ENCODE results near the gene EPHA8. TPM values are rescaled to one million over a fixed set of nuclear protein-coding genes. Genes with fewer than 3 reads are reported as not detected.

Gene EPHA8
- total RNA-seq, result not detected
- long read RNA-seq, result 0 reads

DNA sequence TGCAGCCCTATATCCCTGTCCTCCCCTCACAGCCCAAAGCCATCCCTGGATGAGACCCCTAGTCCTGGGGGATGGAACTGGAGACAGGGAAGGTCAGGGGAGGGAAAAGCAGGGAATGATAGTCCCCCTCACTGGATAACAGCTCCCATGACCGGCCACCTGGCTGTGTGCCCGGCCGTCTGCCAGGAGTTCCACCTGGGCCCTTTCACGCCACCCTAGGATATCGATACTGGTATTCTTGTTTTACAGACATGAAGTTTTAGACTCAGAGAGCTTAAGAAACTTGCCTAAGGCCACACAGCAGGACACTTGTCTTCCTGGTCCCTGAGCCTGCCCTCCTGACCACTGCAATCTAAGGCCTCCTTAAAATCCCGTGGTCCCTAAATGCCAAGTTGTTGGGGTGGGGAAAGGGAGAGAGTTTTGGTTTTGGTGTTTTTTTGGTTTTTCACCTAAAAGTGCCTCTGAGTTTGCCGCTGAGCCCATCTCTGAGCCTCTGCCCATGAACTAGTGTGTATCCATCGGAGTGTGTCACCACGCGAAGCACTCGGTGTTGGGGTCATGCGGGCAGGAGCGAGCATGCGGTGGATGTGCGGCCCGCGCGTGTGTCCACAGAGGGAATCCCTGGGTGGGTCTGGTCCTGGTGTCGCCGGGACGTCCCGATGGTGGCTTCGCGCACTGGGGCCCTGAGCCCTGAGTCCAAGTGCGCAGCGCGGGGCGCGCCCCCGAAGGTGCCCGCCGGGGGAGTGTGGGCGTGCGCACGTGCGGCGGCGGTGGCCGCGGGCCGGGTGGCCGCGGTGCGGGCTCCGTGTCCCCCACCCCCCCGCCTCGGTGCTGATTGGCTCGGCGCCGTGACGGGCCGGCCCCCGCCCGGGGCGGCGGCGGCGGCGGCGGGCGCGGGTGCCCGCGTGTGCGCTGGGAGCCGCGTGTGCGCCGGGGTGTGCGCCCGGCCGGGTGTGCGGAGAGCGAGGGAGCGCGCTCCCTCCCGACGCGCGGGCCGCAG is at the start of gene EPHA8:
EPHA8 (plus strand) TSS at position 906 of the 1,000 bp plus-strand sequence. CDS start 147 bp downstream, outside the sequence.
- ATAC-seq (ENCODE audit: poor library complexity) (no peak), DNase-seq (no peak)
- intact Hi-C loops (cut with DNase I), result no loop called here

DNA sequence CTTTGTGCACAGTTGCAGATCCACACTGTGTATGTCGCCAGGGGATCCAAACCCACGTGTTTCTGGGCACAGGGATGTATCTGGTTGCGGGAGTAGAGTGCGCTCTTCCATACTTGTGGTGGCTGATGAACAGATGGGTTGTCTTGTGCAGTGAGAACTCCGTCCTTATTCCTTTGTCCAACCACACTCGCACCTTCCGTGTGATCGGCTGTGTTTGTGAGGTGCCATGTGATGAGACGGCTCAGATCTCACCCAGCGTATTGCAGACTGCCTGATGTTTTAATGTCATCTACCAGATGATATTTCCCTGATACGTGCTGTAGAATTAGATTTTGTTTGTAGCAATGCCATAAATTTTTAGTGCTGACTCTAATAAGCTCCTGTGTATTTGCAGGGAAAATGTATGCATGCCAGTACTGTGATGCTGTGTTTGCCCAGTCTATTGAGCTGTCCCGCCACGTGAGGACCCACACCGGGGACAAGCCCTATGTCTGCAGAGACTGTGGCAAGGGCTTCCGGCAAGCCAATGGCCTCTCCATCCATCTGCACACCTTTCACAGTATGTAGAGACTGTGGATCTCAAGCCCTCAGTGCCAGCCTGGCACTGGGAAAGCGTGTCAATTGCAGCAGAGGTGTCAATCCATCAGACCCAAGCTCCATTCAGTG is 46.2 kb upstream of the EPHA8 start:
- no peak for ATAC-seq (ENCODE audit: poor library complexity)
- intact Hi-C loops (cut with DNase I), result no loop called here
- DNase-seq, result no peak

DNA sequence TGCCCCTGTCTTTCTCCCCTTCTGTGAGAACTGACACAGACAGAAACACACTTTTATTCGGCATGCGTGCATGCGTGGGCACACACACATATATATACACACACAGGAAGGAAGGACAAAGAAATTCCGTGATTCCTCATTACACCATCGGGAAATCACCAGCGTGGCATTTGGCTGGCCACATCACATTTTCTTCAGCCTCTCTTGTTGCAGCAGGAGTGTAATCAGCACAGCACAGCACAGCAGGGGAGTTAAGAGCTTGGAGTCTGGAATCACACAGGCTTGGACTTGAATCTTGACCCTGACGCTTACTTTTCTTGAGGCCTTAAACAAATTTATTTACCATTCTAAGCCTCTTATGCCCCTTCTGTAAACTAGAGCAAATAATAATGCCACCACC is 45.3 kb upstream of the EPHA8 start:
- intact Hi-C loops (cut with DNase I), result no loop called here
- ATAC-seq (ENCODE audit: poor library complexity) (no peak), DNase-seq (no peak)

DNA sequence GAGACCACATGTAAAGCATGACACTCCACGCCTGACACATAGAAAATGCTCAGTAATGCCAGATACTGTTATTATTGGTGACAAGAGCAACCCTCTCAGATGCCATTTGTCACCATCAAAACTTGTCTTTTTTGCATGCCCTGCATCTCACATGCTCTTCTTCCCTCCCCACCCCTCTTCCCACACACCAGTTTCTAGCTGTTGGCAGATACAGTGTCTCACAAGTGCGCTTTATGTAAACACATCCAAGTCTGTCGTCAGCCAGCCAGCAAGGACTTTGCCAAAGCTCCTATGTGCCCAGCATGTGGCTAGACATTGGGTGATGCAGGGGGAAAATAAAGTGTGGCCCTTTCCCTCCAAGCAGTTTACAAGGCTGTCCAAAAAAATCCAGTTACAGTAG is 44.9 kb upstream of the EPHA8 start:
- DNase-seq, result no peak
- ATAC-seq (ENCODE audit: poor library complexity), result no peak
- intact Hi-C loops (cut with DNase I), result no loop called here

DNA sequence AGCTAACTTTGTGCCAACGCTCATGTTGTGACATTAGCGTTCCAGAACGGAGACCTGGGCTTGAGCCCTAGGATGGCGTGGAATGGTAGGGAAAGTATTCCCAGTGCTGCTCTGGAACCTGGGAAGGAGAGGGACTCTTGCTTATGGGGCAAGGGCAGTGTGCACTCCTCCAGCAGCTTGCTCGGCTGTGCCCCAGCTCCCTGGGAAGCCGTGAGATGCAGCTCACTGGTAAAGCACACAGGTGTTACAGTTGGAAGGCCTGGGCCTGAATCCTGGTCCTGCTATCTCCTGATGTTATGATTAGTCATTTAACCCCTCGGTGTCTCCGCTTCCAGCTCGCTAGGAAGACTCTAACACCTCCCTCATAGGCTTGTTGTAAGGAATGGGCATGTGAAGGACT is 42.4 kb upstream of the EPHA8 start:
- ATAC-seq (ENCODE audit: poor library complexity) (no peak), DNase-seq (no peak)
- intact Hi-C loops (cut with DNase I), result no loop called here

DNA sequence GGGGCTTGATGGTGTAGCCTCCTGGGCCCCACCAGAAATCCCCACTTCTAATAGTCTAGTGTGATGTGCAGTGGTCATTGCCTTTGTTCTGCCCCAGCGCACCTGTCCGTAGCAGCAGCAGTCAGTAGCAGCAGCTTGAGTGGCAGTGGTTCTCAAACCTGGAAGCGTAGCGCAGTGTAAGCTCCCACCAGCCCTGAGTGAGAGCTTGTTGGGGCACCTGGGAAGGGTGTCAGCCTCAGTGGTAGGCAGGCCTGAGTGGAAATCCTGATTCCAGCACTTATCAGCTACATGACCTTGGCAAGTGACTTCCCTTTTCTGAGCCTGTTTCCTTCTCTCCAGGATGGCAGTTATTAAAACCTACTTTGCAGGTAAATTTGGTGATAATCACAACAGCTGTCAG is 41.6 kb upstream of the EPHA8 start:
- intact Hi-C loops (cut with DNase I), result no loop called here
- no peak for ATAC-seq (ENCODE audit: poor library complexity)
- DNase-seq, result no peak

DNA sequence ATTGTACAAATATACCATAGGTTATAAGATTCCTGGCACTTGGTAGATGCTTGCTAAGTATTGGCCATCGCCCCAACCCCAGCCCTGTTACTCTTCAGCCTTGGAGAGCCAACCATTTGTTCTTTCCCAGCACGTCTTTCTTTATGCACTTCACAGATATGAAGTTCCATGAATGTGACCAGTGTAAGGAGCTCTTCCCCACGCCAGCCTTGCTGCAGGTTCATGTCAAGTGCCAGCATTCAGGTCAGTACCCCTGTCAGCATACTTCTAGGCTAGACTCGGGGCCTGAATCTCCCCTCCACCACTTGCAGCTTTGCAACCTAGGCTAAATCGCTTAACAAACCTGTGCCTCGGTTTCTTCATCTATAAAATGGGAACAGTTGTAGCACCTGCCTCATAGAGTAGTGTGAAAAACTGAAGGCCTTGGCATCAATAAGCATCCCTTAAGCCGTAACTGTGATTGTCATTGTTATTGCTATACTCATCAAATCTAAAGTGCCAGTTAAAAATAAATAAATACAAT is 41.0 kb upstream of the EPHA8 start:
- DNase-seq (no peak), ATAC-seq (ENCODE audit: poor library complexity) (no peak)
- intact Hi-C loops (cut with DNase I), result no loop called here

DNA sequence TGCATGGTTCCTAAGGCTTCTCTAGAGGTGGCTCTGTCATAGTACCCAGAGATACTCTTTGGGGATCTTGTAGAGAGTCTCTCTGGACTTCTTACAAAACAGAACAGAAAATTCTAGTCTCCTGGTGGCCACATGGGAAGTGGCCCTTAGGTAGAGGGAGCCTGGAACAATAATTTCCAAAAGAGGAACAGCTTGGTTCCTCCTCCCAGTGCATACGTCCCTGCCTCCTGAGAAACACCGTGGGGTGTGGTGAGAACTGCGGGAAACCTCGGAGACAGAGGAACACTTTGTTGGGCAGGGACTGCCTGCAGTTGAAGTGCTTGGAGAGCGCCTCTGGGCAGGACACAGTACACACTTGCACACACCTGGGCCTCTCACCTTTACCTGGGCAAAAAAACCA is 38.8 kb upstream of the EPHA8 start:
- ATAC-seq (ENCODE audit: poor library complexity), result no peak
- intact Hi-C loops (cut with DNase I), result no loop called here
- DNase-seq, result no peak

DNA sequence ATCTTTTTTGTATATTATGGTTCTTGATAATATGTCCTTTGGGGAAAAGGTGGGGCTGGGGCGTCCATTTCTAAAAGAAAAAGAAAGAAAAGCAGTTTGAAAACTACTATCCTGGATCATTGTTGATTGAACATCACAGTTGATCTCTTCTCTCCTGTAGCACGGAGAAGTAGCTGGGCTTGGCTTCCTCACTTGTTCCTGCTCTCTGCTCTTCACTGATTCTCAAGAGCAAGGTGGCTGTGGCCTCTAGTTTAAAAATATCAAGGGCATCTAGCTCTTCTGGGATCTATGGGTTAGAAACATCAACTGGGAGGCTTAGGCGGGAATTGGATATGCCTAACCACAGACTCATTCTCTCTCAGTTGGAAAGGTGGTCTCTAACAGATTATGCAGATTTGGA is 38.1 kb upstream of the EPHA8 start:
- no peak for DNase-seq
- intact Hi-C loops (cut with DNase I), result no loop called here
- no peak for ATAC-seq (ENCODE audit: poor library complexity)

DNA sequence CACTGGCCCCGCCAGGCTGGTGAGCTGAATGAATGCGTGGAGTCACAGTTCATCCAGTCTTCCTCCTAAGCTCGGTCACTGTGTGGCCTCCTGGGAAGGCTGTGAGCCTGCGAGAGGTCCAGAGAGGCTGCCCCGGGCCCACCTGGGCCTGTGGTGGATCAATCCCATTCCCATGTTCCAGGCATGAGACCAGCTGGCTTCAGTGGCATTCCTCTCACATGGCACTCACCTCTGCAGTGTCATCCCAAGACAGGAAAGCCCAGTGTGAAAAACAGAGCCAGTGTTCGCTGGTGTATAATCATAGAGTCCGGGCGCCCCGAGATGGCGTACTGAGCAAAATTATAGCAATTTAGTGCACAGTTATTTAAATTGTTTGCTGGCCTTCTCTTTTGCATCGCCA is 37.6 kb upstream of the EPHA8 start:
- ATAC-seq (ENCODE audit: poor library complexity), result no peak
- no peak for DNase-seq
- intact Hi-C loops (cut with DNase I), result no loop called here

DNA sequence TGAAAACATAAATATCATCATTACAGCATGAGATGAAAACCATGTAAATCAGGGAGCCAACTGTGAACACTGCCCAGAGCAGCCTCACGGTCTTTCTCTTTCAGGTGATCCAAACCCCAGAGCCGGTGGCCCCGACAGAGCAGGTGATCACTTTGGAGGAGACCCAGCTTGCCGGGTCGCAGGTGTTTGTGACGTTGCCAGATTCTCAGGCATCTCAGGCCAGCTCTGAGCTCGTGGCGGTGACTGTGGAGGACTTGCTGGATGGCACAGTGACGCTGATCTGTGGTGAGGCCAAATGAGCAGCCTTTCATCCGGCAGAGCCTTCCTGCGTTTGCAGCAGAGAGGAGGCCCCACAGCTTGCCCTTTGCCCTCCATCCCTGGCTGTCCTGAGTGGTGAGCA is 37.2 kb upstream of the EPHA8 start:
- ATAC-seq (ENCODE audit: poor library complexity) (no peak), DNase-seq (no peak)
- intact Hi-C loops (cut with DNase I), result no loop called here

DNA sequence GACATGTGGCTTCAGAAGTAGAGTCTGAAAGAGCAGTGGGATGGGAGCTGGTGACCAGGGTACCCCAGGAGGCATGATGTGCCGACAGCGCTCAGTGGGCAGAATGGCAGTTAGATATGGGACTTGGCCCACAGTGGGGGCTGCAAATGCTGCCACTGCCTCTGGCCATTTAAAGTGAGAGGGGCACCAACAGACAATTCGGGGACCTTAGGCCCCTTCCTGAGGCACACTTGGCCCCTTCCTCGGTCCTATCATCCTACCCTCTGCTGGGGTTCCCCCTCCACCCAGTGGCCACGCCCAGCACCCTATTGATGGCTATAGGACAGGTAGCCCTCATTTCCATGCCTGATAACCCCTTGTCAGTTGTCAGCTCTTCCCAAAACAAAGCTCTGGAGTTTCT is 36.6 kb upstream of the EPHA8 start:
- ATAC-seq (ENCODE audit: poor library complexity), result no peak

DNA sequence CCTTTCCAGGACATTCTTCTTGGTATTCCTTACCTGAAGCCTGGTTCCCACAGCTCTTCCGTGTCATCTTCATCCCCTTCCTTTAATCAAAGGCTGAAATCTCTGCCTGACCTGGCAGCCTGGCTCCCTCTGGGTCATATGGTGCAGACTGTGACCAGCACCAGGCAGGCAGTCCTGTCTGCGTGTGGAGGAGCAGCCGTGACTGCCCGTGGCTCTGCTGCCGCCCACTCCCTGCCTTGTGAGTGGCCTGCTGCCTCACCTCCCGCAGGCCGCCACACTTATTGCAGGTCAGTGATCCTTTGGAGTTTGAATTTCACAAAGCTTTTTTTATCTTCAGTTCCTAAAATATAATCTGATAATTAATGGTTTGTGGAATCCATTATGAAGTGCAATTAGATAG is 36.2 kb upstream of the EPHA8 start:
- intact Hi-C loops (cut with DNase I), result no loop called here
- ATAC-seq (ENCODE audit: poor library complexity) (no peak), DNase-seq (no peak)

More for the DNA sequence above, 36.6 kb upstream of the EPHA8 start:
- DNase-seq, result no peak
- intact Hi-C loops (cut with DNase I), result no loop called here

DNA sequence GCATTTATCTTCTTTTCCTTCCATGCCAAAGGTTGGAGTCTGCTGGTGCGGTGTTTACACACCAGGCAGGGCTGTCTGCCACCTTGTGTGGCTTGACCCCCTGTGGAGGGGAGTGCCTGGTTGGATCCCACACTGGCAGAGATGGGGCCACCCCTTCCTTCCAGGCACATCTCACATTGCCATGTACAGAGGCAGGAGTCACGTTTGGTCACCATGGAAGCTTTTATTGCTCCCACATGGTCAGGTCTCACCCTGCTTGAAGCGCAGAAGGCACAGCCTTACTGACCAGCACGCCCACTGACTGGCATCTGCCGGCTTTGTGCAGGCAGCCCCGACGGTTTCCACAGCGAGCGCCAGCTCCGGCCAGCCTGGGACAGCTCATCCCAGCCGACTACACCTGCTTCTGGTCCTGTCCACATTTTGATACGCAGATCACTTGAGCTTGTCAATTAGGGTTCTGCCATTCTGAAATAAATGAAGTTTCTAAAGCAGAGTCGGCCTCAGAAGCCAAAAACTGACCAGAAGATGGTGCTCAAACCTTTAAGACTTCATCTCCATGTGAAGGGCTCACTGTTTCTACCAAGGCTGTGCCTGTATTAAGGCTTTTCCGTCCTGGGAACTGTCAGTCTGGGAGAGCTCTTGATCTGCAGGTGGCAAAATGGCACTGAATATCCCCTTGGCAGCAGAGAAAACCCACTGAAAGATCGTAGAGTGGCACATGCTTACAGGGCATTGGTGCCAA is 35.6 kb upstream of the EPHA8 start:
- no peak for DNase-seq
- ATAC-seq (ENCODE audit: poor library complexity), result no peak
- intact Hi-C loops (cut with DNase I), result no loop called here

DNA sequence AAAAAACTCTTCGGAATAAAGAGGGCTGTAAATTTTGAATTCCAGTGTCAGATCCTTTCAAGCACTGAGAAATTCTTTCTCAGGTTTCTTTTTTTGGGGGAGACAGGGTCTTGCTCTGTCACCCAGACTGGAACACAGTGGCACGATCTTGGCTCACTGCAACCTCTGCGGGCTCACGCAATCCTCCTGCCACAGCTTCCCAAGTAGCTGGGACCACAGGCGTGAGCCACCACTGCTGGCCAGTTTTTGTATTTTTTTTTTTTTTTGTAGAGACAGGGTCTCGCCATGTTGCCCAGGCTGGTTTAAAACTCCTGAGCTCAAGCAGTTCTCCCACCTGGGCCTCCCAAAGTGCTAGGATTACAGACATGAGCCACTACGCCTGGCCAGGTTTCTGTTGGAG is 34.8 kb upstream of the EPHA8 start:
- intact Hi-C loops (cut with DNase I), result no loop called here
- DNase-seq (no peak), ATAC-seq (ENCODE audit: poor library complexity) (no peak)

DNA sequence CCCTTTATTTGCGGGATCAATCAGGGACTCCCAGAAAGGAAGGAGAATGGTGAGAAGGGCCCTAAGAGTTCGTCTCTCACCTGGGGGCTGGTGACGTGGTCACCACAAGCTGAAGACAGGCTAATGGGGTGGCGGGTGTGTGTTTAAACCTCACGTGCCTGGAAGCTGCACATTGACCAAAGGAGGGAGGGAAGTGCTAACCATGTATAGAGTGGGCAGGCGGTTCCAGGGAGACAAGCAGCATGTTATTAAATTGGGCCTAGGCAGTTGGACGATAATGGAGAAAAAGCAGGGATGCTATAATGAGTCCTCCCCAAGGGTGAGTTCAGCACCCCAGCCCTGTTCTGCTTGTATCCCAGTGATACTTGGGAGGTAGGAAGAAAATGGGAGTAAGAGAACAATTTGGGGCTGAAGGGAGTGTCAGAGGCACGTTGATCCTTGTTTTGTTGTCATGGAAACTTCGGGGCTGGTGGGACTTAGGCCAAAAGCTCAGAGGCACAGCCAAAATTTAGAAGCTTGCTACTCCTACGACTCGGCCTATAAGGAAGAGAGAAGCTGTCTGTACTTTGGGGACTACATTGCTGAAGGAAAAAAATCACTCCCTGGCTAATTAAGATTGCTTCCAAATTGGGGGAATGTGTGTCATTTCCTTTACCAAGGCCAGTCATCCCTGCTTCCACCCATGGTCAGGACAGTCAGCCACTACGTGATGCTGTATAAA is 33.2 kb upstream of the EPHA8 start:
- peak; percentile 84 for ATAC-seq (ENCODE audit: poor library complexity)
- intact Hi-C loops (cut with DNase I), result no loop called here
- peak; percentile 57 for DNase-seq

DNA sequence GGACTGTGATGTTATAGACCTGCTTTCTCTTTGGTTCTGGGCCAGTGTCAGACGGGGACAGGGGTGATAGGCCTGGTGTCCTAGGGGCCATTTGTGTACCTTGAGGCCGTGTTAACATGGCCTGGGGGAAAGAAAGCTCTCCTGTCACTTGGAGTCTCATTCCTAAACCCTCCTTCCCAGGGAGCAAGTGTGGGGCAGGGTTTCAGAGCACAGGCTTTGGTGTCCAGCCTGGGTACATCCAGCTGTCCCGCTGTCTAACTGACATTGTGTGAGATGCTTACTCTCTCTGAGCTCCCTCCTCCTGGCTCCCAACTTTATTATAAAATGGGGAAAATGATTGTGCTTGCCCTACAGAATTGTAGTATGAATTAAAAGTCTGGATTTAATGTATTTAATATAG is 32.6 kb upstream of the EPHA8 start:
- DNase-seq (no peak), ATAC-seq (ENCODE audit: poor library complexity) (no peak)
- intact Hi-C loops (cut with DNase I), result no loop called here

DNA sequence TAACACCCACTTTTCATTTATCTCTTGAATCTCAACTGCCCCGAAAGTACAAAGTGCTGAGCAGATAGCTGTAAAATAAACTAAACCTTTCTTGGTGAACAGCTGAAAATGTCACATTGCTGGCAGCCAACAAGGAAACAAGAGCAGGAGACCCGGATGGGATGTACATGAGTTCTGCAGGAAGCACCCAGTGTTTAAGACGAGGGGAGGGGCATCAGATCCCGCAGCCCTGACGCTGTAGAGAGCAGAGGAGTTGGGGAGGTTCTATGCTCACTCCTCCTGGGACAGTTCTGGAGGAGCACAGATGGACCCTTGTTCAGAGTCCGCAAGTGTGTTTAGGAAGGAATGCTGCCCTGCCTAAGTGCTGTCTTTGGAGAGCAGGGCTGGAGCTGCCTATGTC is 32.0 kb upstream of the EPHA8 start:
- ATAC-seq (ENCODE audit: poor library complexity), result peak; percentile 19
- intact Hi-C loops (cut with DNase I), result no loop called here
- no peak for DNase-seq

All from Right ventricle myocardium superior (tissue), 1 donor.